HL-60/S4 treated with retinoic acid at 250 ng/mL for 4 days and 3 days (cell line): ENCODE data around the gene FXR2.
"Not testable (repeated sequence)": the region's sequence is repeated elsewhere in the genome, so short reads cannot be mapped to it uniquely, and the experiment has no call there.

Experiments used
- in situ Hi-C: fragments of 300-500 bp; cut with MboI; formaldehyde crosslinking; loops from 2 replicates; pipeline ENCODE4 v1.7.0; 2022; ENCODE audit warnings: low sequenced_read_pairs

FXR2 gene

GRCh38 chr17:7614425-7615264 lies at the start of gene FXR2:
FXR2 (minus strand) TSS chr17:7614897; CDS start chr17:7614532, 365 bp downstream.
- in situ Hi-C loops, result no loop called here

DNA sequence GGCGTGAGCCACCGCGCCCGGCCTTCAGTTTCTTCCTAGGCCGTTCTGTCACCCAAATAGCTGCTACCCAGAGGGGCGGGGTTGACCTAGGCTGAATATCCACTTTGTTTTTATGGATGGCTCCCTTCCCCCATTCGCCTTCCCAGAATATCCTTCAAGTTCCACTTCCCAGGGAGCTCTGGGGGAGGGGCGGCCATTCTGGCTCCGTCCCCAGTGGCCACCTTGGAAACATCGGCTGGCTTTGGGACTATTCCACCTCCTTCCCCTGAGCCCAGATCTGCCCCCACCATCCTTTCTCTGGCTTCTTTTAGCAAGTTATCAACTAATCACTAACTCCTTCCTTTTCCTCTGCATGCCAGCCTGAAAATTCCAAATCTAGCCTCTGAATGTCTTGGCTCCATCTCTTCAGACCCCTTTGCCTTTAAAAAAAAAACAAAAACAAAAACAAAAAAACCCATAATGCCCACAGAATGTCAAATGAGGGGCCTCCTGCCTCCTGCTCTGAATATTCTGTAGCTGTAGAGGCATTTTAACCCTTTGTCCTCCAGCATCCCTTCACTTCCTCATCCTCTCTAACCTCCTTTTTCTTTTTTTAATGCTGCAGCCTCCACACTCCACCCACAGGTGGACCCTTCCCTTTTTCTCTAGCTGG lies 42.4 kb upstream of the FXR2 start:
- in situ Hi-C loops, result no loop called here

DNA sequence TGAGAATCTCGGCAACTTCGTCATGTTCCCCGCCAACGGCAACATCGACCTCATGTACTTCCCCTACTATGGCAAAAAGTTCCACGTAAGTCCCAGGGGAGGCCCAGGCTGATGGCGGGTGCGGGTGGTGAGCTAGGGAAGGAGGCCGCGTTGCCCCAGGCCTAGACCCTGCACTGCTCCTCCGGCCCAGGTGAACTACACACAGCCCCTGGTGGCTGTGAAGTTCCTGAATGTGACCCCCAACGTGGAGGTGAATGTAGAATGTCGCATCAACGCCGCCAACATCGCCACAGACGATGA lies 40.8 kb upstream of the FXR2 start:
- in situ Hi-C loops, result no loop called here

- in situ Hi-C loops, result no loop called here
These were observed 40.3 kb upstream of the FXR2 start for GRCh38 chr17:7654832-7655540.

DNA sequence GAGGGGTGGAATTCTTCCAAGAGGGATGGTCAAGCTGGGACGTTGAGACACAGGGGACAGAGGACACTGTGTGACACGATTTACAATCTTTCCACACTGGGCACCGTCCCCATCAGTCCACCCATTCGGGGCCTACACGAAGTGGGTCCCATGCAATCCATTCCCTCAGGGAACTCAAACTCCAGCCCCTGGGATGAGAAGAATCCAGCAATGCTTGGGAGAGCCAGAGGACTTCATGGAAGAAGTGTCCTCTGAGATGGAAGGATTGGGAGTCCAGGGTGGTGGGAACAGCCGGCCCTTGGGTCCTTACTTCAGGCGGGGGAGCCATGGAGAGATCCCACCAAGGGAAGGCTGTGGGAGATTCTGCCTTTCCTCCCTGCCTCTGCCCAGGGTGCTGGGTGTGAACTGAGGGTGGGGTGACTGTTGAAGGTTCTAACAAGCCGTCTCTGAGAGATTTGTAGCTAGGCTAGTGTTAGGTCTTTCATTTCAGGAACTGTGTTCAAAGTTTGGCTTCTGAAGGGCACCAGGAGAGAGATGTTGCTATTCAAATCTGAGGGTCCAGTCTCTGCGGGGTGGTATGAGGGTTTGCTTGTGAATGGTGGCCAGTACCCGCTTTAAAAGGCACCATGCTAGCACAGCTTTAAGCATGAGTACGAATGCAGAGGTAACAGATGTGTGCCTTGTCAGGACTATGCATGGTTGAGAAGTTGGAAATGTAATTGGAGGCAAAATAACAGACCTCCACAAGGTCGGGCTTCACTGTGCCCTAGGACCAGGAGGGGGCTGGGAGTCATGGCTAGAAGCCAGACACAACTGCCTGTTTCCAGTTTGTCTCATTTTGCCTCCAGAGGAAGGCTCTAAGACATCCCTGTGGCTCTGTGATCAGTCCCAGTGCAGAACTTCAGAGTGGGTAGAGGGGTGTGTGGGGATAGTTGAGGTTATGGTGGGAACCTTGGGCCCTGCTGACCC lies 38.0 kb upstream of the FXR2 start:
- in situ Hi-C loops, result no loop called here

- in situ Hi-C loops, result no loop called here
These were observed 37.1 kb upstream of the FXR2 start for GRCh38 chr17:7651665-7652387.

DNA sequence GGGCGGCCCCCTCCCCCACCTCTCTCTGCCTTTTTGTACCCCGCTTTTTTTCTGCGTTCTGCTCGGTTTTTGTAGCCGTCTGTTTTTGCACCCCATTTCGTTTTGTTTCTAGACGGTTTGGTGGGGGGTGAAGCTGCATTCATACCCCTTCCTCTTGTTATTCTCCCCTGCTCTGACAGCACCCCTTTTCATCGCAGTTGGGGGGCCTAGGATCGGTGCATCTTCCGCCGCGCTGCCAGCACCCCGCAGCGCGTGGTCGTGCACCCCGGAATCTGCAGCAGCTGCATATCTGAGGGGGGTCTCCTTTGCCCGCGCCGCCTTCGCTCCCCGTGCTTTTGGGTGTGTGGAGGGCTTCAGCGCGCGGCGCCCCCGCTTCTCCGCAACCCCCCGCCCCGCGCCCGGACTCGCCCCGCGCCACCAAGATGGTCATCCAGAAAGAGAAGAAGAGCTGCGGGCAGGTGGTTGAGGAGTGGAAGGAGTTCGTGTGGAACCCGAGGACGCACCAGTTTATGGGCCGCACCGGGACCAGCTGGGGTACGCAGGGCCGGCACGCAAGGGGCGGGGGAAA lies 36.5 kb upstream of the FXR2 start:
- in situ Hi-C loops, result no loop called here

- in situ Hi-C loops, result no loop called here
These were observed 35.9 kb upstream of the FXR2 start, which contains the start of gene ATP1B2 for GRCh38 chr17:7650509-7651096. ATP1B2 (plus strand) TSS chr17:7650926; CDS start chr17:7651519, 593 bp downstream.

DNA sequence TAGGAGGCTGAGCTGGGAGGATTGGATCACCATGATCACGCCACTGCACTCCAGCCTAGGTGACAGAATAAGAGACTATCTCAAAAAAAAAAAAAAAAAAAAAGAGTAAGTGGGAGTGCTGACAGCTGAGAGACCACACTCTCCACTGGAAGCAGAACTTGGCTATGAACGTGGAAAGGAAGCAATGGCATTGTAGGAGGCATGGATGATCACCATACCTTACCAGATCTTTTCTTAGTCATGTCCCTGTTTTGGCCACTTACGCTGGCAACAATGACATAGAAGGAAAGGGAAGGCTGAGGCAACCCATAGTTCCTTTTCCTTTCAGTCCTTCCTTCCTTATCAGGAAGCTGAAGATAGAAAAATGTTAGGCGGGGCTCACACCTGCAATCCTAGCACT lies 32.3 kb upstream of the FXR2 start:
- in situ Hi-C loops, result no loop called here

DNA sequence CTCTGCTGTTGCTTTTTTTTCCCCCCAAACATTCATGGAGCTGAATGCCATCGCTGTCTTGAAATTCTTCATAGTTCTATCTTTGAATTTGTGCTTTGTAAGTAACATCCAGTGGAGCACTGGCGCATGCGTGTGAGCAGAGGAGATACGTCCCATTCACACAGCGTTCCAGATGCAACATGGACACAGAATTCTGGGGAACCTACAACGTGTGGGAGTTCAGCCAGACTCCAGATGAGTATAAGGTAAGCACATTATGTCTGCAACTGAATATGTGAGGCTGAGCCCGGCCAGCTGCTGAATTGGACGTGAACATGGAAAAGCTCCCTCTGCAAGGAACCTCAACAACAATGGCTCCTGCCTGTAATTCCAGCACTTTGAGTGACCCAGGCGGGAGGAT lies 31.8 kb upstream of the FXR2 start:
- in situ Hi-C loops, result no loop called here

DNA sequence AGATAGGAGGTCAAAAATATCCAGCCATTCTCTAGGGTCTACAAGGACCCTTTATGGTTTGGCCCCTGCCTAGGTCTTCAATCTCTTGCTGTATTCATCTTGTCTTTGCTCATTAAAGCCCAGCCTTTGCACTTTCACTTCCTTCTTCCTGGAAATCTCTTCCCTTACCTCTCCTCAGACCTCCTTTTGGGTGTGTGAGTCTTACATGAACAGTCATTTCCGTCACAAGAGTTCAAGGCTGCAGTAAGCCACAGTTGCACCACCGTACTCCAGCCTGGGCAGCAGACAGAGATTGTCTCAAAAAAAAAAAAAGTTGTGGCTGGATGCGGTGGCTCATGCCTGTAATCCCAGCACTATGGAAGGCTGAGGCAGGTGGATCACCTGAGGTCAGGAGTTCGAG lies 30.1 kb upstream of the FXR2 start:
- in situ Hi-C loops, result no loop called here

- in situ Hi-C loops, result not testable (repeated sequence)
These were observed 26.9 kb upstream of the FXR2 start for GRCh38 chr17:7641635-7642034.

- in situ Hi-C loops, result no loop called here
These were observed 26.1 kb upstream of the FXR2 start for GRCh38 chr17:7640783-7641182.

GRCh38 chr17:7636163-7636562 lies 21.5 kb upstream of the FXR2 start:
- in situ Hi-C loops, result no loop called here

DNA sequence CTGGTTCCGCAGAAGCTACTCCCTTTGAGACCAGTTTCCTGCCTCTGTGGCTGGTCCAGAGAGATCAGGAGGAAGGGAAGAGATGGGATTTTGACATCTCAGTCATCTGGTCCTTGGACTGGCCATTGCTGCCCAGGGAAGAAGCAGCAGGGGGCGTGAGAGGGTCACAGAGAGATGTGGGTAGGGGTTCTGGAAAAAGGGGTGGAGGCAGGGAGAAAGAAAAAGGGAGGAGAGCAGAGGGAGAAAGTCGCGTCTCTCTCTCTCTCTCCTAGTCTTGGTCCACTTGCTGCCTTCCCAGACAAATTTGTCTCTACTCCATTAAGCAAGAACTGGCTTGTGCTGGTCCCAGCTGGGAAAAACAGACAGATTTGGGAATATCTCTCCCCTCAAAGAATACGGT lies 19.7 kb upstream of the FXR2 start:
- in situ Hi-C loops, result no loop called here

DNA sequence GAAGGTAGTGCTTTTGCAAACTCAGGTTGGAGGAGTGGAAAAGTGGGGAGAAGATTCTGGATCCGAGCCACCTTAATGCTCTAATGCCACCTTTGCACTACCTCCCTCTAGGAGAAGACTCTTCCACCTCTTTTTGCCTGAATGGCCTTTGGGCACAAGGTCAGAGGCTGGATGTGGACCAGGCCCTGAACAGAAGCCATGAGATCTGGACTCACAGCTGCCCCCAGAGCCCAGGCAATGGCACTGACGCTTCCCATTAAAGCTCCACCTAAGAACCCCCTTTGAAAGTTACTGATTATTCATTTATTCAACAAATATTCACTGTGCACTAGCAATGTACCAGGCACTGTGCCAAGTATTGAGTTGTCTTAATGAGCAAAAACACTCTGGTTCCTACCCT lies 18.4 kb upstream of the FXR2 start:
- in situ Hi-C loops, result no loop called here

GRCh38 chr17:7632492-7632894 lies 17.8 kb upstream of the FXR2 start:
- in situ Hi-C loops, result no loop called here

DNA sequence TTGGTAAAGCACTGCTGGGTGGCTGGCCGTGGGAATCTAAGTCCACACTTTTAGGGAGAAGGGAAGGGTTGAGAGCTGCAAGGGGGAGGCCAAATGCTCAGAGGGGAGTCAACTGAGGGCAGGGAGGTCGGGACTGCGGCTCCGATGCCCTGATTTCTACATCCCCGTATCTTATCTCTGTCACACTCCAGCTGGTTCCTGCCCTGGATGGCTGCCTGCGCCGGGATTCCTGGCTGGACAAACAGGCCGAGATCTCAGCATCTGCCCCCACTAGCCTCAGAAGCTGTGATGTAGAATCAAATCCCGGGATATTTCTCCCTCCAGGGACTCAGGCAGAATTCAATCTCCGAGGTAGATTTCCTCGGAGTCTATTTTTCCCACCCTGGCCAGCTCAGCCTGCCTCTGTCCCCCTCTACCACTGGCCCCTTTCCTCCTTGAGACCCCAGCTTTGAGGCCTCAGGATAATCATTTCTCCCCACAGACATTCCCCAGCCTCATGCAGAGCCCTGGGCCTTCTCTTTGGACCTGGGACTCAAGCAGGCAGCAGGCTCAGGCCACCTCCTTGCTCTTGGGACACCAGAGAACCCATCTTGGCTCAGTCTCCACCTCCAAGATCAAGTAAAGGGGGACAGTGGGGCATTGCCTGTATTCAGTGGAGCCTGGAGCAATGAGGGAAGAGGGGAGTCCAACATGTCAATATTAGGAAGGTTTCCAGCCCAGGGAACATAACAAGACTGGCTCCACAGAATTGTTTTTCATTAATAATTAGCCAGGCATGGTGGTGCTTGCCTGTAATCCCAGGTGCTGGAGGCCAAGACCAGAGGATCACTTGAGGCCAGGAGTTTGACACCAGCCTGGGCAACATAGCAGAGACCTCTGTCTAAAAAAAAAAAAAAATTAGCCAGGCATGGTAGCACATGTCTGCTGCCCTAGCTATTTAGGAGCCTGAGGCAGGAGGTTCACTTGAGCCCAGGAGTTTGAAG lies 17.0 kb upstream of the FXR2 start:
- in situ Hi-C loops, result no loop called here
